HepG2 (cell line): ENCODE measurements around the gene CD4. TPM values are rescaled to one million over a fixed set of nuclear protein-coding genes. Genes with fewer than 3 reads are reported as not detected.

ENCODE experiments used
- ATAC-seq: fragments of 200-7000 bp; cut with Tn5 transposase; 3 replicates; pipeline ENCODE4 v1.9.1; 2020; ENCODE audit warnings: mild to moderate bottlenecking, moderate library complexity
- BruUV-seq: library from RNA; stranded (reverse); fragments of 400-500 nt; replicated peaks from 2 replicates; lab custom pipeline; 2021; lab: Mats Ljungman, UMichigan
- CTCF ChIA-PET: fragments of 300-600 bp; formaldehyde crosslinking; extraction: SDS; loops from one replicate; lab custom pipeline; 2021; ENCODE audit warnings: low total read pairs, inconsistent platforms, low intra/inter-chr PET ratio; lab: Yijun Ruan, JAX
- POLR2A ChIA-PET: fragments of 350-600 bp; sonication (Branson Sonifier 250); formaldehyde crosslinking; loops from one replicate; lab custom pipeline; 2020; ENCODE audit warnings: antibody characterized with exemption, inconsistent platforms; lab: Yijun Ruan, JAX
- DNase-seq: peaks from one replicate; pipeline ENCODE4 v3.0.0-alpha.2; 2015; ENCODE audit warnings: low spot score
- FAIRE-seq: peaks from 3 replicates; lab custom pipeline; 2011; peaks lifted over from hg19 to GRCh38; lab: Jason Lieb, UNC
- H2AFZ ChIP-seq: one replicate; pipeline ENCODE4 v1.6.1; 2011; ENCODE audit warnings: low read length, inconsistent platforms
- H3K27ac ChIP-seq: fragments of 300-600 bp; 3 replicates; pipeline ENCODE4 v1.8.0; 2011; ENCODE audit warnings: mixed run types, mild to moderate bottlenecking, mixed read lengths, low read length, inconsistent platforms; ENCODE audit not compliant: insufficient read depth; ENCODE audit errors: extremely low read length
- H3K27me3 ChIP-seq, 2 experiments: fragments of 200-600 bp in 1 of 2; 2 replicates in 1 of 2; 3 replicates in 1 of 2; pipeline versions ENCODE4 v1.6.0 to v1.8.0; 2011; ENCODE audit warnings: low read length in 2 of 2, mild to moderate bottlenecking in 2 of 2, moderate library complexity in 2 of 2, inconsistent platforms in 1 of 2; ENCODE audit not compliant: insufficient read depth in 2 of 2, control insufficient read depth in 1 of 2
- H3K36me3 ChIP-seq, 2 experiments: fragments of 200-600 bp in 1 of 2; replicated peaks in 1 of 2; 2 replicates in 1 of 2; 3 replicates in 1 of 2; pipeline versions ENCODE4 v1.5.1 to v1.8.0; 2011; ENCODE audit warnings: low read length in 2 of 2, inconsistent platforms in 1 of 2; ENCODE audit not compliant: insufficient read depth in 2 of 2, control insufficient read depth in 1 of 2
- H3K4me1 ChIP-seq: 2 replicates; pipeline ENCODE4 v1.5.1; 2012; ENCODE audit warnings: low read length, inconsistent platforms; ENCODE audit not compliant: insufficient read depth
- H3K4me2 ChIP-seq: 2 replicates; pipeline ENCODE4 v1.6.0; 2011; ENCODE audit warnings: low read depth, low read length, inconsistent platforms
- H3K4me3 ChIP-seq, 3 experiments: fragments of 200-600 bp in 1 of 3; sonication (generic), shearing (Covaris generic) in 1 of 3; replicated peaks in 1 of 3; 2 replicates each; pipeline ENCODE4 v1.5.1; 2011 to 2016; ENCODE audit warnings: low read length in 3 of 3, inconsistent platforms in 2 of 3, low read depth in 2 of 3, mild to moderate bottlenecking in 2 of 3, control low read depth in 1 of 3, mixed read lengths in 1 of 3; ENCODE audit not compliant: insufficient read depth in 1 of 3
- H3K79me2 ChIP-seq: one replicate; pipeline ENCODE4 v1.6.1; 2011; ENCODE audit warnings: low read length, inconsistent platforms; ENCODE audit not compliant: insufficient read depth
- H3K9ac ChIP-seq: 2 replicates; pipeline ENCODE4 v1.6.0; 2011; ENCODE audit warnings: mild to moderate bottlenecking, low read depth, low read length, inconsistent platforms; ENCODE audit not compliant: insufficient read depth
- H3K9me3 ChIP-seq: 2 replicates; pipeline ENCODE4 v1.5.1; 2012; ENCODE audit warnings: mild to moderate bottlenecking, low read length
- H4K20me1 ChIP-seq: 2 replicates; pipeline ENCODE4 v1.6.0; 2011; ENCODE audit warnings: inconsistent platforms, mild to moderate bottlenecking, low read length, moderate library complexity; ENCODE audit not compliant: insufficient read depth
- EEA1 ChIP-seq: sonication (generic); formaldehyde crosslinking; IDR thresholded peaks from 2 replicates; pipeline ENCODE4 v1.5.1; 2020; ENCODE audit warnings: mild to moderate bottlenecking, missing genetic modification reagents, borderline replicate concordance
- MAFG ChIP-seq: sonication (generic); formaldehyde crosslinking; IDR thresholded peaks from 2 replicates; pipeline ENCODE4 v1.5.1; 2020; ENCODE audit warnings: mild to moderate bottlenecking, missing genetic modification reagents
- MED8 ChIP-seq: sonication (generic); formaldehyde crosslinking; IDR thresholded peaks from 2 replicates; pipeline ENCODE4 v1.8.1; 2023; ENCODE audit warnings: mild to moderate bottlenecking, missing genetic modification reagents; ENCODE audit not compliant: insufficient replicate concordance
- NFYC ChIP-seq: IDR thresholded peaks from 2 replicates; pipeline ENCODE4 v1.6.1; 2016; ENCODE audit warnings: missing genetic modification reagents, missing compliant biosample characterization
- SP1 ChIP-seq, 2 experiments: fragments of 450-650 bp in 1 of 2; sonication (generic) in 1 of 2; formaldehyde crosslinking in 1 of 2; IDR thresholded peaks; 2 replicates each; pipeline versions ENCODE4 v1.4.0 to v1.6.1; 2016 to 2020; ENCODE audit warnings: missing genetic modification reagents in 1 of 2
- ZNF232 ChIP-seq: sonication (generic); formaldehyde crosslinking; IDR thresholded peaks from 2 replicates; pipeline ENCODE4 v1.4.0; 2020; ENCODE audit warnings: missing genetic modification reagents, borderline replicate concordance
- ZNF460 ChIP-seq: sonication (generic); formaldehyde crosslinking; IDR thresholded peaks from 2 replicates; pipeline ENCODE4 v1.5.1; 2020; ENCODE audit warnings: missing genetic modification reagents, mild to moderate bottlenecking, borderline replicate concordance
- ZNF891 ChIP-seq: sonication (generic); formaldehyde crosslinking; IDR thresholded peaks from 2 replicates; pipeline ENCODE4 v1.5.0; 2020; ENCODE audit warnings: mild to moderate bottlenecking, missing genetic modification reagents
- ZXDC ChIP-seq: sonication (generic); formaldehyde crosslinking; IDR thresholded peaks from 2 replicates; pipeline ENCODE4 v1.5.0; 2020; ENCODE audit warnings: mild to moderate bottlenecking, missing genetic modification reagents
- WGBS: methylation state at CpG from one replicate; pipeline ENCODE4 v1.1.6; 2017; ENCODE audit warnings: low lambda C conversion rate; 5-methylcytosine and 5-hydroxymethylcytosine counted together
- in situ Hi-C: cut with HindIII; loops from 2 replicates; pipeline ENCODE4 v1.10.0; 2017; ENCODE audit warnings: low pct_unique_long_range_greater_than_20kb; ENCODE audit not compliant: extremely low pct_ligation_motif_present
- intact Hi-C: fragments of 100-400 bp; cut with micrococcal nuclease; formaldehyde crosslinking; loops from one replicate; pipeline ENCODE4 v1.10.0; 2022; ENCODE audit not compliant: unreplicated experiment
- polyA plus RNA-seq, 8 experiments: library from polyadenylated mRNA; depleted of rRNA in 3 of 8; stranded (reverse) in 7 of 8; unstranded in 1 of 8; fragments of >200 nt; fragmentation: Illumina TruSeq in 4 of 8; extraction: Trizol in 4 of 8; gene quantifications; 2 replicates each; pipeline versions ENCODE4 v1.2.1 to v1.2.3, GENCODE V29; 2011 to 2016; ENCODE audit warnings: low read depth in 4 of 8, missing spikeins in 1 of 8, mixed read lengths in 1 of 8; ENCODE audit not compliant: insufficient read depth in 1 of 8
- total RNA-seq, 5 experiments: library from RNA; depleted of rRNA; stranded (reverse); fragments of >200 nt; fragmentation: Illumina TruSeq; extraction: Trizol; gene quantifications; 2 replicates each; pipeline ENCODE4 v1.2.3, GENCODE V29; 2016; ENCODE audit warnings: low read depth in 1 of 5
- TF ChIP-seq, protein P1 (sequence below): sonication (generic); formaldehyde crosslinking; IDR thresholded peaks from 2 replicates; pipeline ENCODE4 v1.9.0; 2021; ENCODE audit warnings: missing genetic modification reagents, mild to moderate bottlenecking, borderline replicate concordance
- TF ChIP-seq, protein P2 (sequence below): sonication (generic); formaldehyde crosslinking; conservative IDR thresholded peaks from 2 replicates; pipeline ENCODE4 v1.8.1; 2023; ENCODE audit warnings: missing genetic modification reagents

CD4 gene
- total and polyA plus RNA-seq, 2 of the 13 experiments (the other 11 are each of a cell fraction or from before 2014, with no cell fraction given) = 0.07 to 0.95 TPM

GRCh38 chr12:6831450-6831995, 42.2 kb downstream of the CD4 start (continued):
- TF ChIP-seq ZXDC (no peak), ZNF891 (no peak), MED8 (CRISPR knock-in tag) (no peak)
- TF ChIP-seq, all 625 proteins: peak for 0

- H3K4me3 ChIP-seq = no peak overlapping the region
- no peak overlapping the region for H3K9ac ChIP-seq
- H3K4me2 ChIP-seq = no peak overlapping the region
- no peaks in the 10 kb centered on the region for H3K27me3 ChIP-seq
- ChIA-PET POLR2A (interaction anchor here (0.6 kb wide), 1 partner anchor 9 kb away, joined by 3 read pairs; no protein-coding TSS in a partner anchor), CTCF (no interaction called here)
- H3K4me1 ChIP-seq = peaks cover 20% of the 10 kb centered on the region
- no peak overlapping the region for H2AFZ ChIP-seq
- FAIRE-seq = no peak
- H4K20me1 ChIP-seq = no peaks in the 10 kb centered on the region
- intact Hi-C loops (no loop called here), in situ Hi-C loops (no loop called here)
- 99% methylated on average over 4 of the region's 4 CpGs for WGBS
- H3K9me3 ChIP-seq = no peaks in the 10 kb centered on the region
- no peak for ATAC-seq
- no peak for DNase-seq
- no peak overlapping the region for H3K27ac ChIP-seq
- peaks cover 16% of the 10 kb centered on the region for H3K79me2 ChIP-seq
- peaks cover 16 to 33% of the 10 kb centered on the region in 2 experiments; a peak in 4 of 5 replicates for H3K36me3 ChIP-seq
- TF ChIP-seq EEA1 = no peak
- no peak for TF ChIP-seq SP1 (IDR thresholded peaks at IDR 0.05)
- TF ChIP-seq SP1 (CRISPR knock-in tag; IDR thresholded peaks at IDR 0.05) = no peak
- no peak for TF ChIP-seq NFYC (CRISPR knock-in tag)
- TF ChIP-seq, protein P1, sequence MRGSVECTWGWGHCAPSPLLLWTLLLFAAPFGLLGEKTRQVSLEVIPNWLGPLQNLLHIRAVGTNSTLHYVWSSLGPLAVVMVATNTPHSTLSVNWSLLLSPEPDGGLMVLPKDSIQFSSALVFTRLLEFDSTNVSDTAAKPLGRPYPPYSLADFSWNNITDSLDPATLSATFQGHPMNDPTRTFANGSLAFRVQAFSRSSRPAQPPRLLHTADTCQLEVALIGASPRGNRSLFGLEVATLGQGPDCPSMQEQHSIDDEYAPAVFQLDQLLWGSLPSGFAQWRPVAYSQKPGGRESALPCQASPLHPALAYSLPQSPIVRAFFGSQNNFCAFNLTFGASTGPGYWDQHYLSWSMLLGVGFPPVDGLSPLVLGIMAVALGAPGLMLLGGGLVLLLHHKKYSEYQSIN (CRISPR knock-in tag) = no peak
- TF ChIP-seq ZNF460 (CRISPR knock-in tag) = no peak
- no peak for TF ChIP-seq MAFG (CRISPR knock-in tag)
- TF ChIP-seq, protein P2, sequence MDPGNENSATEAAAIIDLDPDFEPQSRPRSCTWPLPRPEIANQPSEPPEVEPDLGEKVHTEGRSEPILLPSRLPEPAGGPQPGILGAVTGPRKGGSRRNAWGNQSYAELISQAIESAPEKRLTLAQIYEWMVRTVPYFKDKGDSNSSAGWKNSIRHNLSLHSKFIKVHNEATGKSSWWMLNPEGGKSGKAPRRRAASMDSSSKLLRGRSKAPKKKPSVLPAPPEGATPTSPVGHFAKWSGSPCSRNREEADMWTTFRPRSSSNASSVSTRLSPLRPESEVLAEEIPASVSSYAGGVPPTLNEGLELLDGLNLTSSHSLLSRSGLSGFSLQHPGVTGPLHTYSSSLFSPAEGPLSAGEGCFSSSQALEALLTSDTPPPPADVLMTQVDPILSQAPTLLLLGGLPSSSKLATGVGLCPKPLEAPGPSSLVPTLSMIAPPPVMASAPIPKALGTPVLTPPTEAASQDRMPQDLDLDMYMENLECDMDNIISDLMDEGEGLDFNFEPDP = no peak
- TF ChIP-seq ZNF232 (CRISPR knock-in tag) = no peak
- BruUV-seq = no TSS peak
These were observed 42.8 kb downstream of the CD4 start for GRCh38 chr12:6832125-6832524.
